T47D (cell line): ENCODE results near the gene MXI1.
"Not testable (repeated sequence)": the region's sequence is repeated elsewhere in the genome, so short reads cannot be mapped to it uniquely, and the experiment has no call there.

ENCODE experiments used
- DNase-seq, 2 experiments: peaks; one replicate each; pipeline versions ENCODE4 v3.0.0 to v3.0.0-alpha.2; 2011 to 2012; ENCODE audit warnings: low read depth in 1 of 2, low spot score in 1 of 2
- JUND ChIP-seq: IDR thresholded peaks from 2 replicates; pipeline ENCODE4 v1.6.1; 2012; ENCODE audit warnings: low read depth
- in situ Hi-C: cut with HindIII; loops from 2 replicates; pipeline ENCODE4 v1.10.0; 2016; ENCODE audit warnings: low sequenced_read_pairs, low pct_unique_long_range_greater_than_20kb

Gene MXI1

DNA sequence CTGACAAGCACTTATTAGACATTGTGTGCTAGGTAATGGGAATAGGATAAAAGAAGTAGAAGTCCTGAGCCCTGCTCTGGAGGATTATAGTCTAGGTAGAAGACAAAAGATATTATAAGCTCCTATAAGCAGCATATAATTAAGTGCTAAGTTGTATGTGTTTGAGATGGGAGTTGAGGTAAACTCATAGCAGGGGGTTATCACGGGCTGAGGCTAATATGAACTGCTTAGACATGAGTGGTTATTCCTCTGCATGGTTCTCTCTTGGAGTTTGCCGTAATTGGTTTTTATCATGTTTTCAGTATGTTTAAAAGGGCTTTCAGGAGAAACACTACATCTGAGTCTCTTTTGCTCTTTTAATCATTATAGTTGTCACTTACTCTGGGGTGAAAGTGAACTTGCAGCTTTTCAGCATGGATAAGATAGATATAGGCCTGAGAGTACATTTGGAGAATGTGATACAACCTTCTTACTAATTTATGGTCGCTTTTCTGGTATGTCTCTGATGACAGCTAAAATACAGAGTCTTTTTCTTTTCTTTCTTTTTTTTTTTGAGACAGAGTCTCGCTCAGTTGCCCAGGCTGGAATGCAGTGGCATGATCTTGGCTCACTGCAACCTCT, 58.3 kb downstream of the MXI1 start:
- DNase-seq = no peak
- in situ Hi-C loops = no loop called here
- TF ChIP-seq JUND = no peak

DNA sequence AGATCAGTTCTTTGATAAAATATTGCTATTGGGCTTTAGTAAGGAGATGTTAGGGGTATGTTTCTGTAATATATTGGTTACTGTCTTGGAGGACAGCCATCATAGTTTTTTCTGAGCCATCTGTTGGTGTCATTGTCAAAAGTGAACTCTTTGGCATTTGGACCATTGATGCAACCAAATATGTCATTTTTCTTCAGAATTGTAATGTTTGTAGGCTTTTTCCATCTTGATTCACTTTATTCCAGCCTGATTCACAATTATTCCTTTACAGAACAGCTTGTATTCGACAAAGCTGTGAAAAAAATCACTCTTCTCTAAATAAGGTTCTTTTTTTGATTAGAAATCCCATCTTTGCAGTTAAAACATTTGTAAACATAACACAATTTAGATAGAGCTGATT, 59.9 kb downstream of the MXI1 start:
- in situ Hi-C loops = no loop called here
- no peak for DNase-seq
- TF ChIP-seq JUND = no peak

DNA sequence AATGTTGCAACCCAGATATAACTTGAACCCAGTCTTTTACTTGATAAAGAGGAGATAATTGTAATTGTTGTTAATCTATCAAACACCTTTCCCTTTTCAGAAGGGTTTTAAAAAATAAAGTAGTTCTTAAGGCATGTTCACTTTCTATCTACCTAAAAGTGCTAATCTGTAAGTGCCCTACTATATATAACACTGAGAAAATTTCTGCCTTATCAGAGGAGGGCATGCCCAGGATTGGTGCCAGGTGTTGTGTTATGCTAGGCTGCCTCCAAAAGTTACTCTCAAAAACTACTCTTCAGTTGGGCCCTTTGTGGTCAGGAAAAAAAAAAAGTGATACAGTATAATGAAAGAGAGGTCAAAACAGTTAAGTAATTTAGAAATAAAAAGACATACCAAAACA, 61.0 kb downstream of the MXI1 start:
- no peak for DNase-seq
- in situ Hi-C loops = no loop called here
- TF ChIP-seq JUND = no peak

DNA sequence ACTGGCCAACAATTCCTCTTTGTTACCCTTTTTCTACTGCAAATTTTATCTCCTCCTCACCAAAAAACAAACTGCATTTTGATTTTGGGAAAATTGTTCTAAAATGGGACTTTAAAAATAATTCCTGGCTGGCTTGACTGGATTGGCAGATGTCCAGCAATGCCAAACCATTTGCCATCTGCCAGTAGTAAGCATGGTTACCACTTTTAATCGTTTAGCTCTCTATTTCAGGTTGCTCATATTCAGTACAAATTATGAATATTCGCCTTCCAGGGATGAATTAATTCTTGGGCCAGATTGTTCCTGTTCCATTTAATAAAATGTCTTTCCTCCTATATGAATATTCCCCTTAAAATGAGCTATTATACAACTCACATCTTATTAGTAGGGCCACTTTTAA, 61.6 kb downstream of the MXI1 start:
- no peak for DNase-seq
- in situ Hi-C loops = no loop called here
- no peak for TF ChIP-seq JUND

DNA sequence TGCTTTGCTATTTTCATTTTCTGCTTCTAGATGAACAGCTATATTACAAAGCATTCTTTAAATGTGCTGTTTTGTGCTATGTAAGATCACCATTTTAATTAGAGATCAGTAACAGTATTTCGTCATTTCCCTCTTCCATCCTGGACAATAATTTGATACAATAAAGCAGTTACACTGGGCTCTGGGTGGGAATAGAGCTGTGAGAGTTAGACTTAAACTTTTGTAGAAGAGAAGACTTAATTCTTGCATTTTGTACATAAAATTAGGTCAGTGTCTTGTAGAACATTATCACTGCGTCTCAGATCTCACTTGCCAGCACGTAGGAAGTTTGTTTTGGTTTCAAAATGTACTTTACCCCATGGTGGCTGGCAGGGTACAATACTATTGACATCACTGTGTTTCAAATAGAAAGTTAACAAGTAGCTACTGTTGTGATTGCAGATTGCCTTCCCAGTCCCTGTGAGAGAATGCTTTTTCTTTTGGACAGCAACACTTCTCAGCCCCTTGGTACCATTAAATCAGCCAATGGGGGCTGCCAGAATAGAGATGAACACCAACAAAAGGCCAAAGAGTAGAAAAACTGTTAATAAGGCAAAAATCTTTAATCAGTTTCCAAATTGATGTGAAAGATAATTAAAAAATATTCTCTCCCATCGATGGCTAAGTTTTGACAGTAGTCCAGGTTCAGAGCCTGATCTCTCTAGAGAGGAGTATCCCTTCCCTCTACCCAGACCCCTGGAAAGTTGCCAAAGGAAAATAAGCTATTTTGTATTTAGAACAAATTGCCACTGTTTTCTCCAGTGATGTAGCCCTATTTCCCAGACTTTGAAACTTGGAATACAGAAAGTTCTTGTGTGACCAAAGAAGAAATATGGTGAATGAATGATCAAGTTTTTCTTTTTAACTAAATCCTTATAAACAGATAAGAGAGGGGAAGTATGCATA, 62.2 kb downstream of the MXI1 start:
- no peak for DNase-seq
- in situ Hi-C loops = no loop called here
- TF ChIP-seq JUND = no peak

DNA sequence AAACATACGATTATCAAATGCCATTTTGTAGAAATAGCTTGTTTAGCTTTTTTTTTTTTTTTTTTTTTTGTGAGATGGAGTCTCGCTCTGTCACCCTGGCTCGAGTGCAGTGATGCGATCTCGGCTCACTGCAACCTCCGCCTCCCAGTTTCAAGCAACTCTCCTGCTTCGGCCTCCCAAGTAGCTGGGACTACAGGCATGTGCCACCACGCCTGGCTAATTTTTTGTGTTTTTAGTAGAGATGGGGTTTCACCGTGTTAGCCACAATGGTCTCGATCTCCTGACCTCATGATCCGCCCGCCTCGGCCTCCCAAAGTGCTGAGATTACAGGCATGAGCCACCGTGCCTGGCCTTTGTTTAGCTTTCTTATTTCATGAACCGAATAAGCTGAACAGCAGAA, 65.6 kb downstream of the MXI1 start:
- DNase-seq, in situ Hi-C loops: not testable (repeated sequence)

DNA sequence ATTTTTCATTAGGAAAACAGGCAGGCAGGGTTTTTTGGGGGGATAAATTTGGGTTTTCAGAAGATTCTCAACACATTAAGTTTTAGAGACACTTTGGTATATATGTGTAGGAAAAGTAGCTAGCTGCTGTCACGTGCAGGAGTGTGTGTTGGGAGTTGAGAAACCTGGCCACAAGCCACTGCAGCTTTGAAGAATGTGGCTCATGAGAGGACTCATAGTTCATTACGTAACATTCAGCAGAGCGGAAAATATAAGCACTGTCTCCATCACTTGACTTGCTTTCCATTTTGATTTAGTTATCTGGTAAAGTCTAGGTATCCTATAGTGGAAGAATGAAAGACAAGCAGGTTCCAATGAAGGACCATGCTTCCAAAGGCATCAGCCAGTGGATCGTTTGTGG, 66.1 kb downstream of the MXI1 start:
- in situ Hi-C loops = no loop called here
- TF ChIP-seq JUND = no peak
- peak in 1 of 2 experiments; percentile 10 for DNase-seq

DNA sequence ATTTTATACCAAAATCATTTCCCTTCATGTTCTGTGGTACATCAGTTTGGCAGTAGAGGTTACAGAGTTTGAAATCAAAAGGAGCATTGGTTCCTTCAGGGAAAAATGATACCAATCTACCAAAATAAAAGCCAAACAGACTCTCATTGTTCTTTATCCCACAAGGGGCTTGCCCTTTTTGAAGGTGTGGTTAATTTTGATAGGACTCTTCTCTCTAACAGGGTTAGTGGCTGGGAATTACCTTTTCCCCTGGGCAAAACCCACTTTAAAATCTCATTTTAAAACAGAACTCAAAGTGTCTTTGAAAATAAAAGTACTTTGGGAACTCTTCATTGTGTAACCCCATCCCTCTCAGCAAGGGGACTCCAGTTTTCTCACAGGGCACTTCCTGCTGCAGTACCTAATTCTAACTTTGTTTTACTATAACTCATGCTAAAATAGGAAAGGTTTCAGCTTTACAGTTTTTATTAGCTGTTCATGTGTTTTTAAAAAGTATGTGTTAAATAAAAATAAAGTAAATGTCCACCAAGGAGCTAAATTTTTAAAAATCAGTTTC, 66.7 kb downstream of the MXI1 start:
- TF ChIP-seq JUND = no peak
- no peak for DNase-seq
- in situ Hi-C loops = no loop called here

DNA sequence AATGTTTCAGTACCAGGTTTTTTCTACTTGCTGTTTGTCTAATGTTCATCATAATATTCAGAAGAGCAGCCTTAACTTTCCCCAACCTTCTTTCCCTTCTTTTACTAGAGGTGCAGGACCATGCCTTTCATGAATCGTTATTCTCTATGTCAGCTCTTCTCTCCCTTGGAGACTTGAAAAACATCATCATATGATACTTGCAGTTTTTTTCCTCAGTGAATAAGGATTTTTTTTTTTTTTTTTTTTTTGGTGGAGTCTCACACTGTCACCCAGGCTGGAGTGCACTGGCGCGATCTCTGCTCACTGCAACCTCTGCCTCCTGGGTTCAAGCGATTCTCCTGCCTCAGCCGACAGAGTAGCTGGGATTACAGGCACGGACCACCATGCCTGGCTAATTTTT, 67.2 kb downstream of the MXI1 start:
- TF ChIP-seq JUND = no peak
- no peak for DNase-seq
- in situ Hi-C loops = no loop called here

DNA sequence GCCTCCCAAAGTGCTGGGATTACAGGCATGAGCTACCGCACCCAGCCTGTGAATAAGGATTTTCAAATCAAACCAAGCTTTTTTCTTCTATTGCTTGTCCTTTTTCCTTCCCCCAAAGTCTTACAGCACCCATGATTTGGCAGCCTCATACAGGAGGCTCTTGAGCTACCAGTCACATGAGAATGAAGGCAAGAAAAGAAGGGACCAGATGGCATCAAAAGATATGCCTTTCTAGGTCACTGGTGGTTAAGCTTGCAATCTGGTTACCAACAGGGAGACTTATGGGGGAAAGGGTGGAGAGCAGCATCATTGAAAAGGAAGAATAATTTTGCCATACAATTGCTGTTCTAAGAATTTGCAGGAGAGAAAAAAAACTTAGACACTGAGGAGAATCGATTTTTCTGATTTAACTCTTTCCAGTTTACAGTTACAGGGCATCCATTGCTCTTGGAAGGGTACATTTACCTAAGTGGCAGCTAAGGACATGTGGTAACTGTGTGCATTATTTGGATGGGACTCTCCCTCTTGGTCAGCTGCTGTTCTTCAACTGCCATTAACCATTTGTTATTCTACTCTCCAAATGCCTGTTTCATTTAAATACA, 67.8 kb downstream of the MXI1 start:
- no peak for DNase-seq
- in situ Hi-C loops = no loop called here
- TF ChIP-seq JUND = no peak

DNA sequence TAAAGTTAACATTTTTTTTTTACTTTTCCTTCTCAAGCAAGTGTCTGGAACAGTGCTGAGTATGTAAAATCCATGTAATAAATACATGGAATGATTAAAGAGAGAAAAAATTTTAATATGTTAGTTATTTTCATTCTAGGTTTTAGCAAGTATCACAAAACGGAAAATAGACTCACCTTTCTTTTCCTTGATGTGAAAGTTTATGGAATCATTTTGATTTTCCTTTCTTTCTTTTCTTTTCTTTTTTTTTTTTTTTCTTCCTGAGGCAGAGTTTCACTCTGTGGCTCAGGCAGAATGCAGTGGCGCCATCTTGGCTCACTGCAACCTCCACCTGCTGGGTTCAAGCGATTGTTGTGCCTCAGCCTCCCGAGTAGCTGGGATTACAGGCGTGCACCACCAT, 69.2 kb downstream of the MXI1 start:
- no peak for TF ChIP-seq JUND
- in situ Hi-C loops = no loop called here
- no peak for DNase-seq

DNA sequence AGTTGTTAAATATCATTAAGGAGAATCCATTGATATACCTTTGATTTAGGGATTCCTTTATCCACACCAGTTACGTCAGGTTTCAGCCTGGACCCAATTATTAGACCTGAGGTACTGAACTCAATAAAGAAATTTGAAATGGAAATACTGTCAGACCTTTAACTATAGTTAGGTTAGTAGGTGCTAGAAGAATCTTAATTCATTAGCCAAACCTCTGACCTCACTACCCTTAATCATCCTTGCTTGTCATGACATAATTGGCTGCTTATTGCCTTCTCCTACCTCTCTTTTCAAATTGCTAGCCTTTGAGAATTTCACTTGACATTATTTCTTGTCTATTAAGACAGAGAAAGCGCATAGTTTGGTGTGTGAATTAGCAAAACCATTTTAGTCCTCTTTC, 70.2 kb downstream of the MXI1 start:
- DNase-seq = no peak
- no peak for TF ChIP-seq JUND
- in situ Hi-C loops = no loop called here
